CD4-positive, alpha-beta T cell treated with Interleukin-12 subunit alpha and Interleukin-12 subunit beta, for 1 hour (primary cell): Measurements from ENCODE around the gene CEACAM18.
A peak's percentile ranks its signal among the peaks of the same experiment; 100 is the strongest.
"Not testable (repeated sequence)": the region's sequence is repeated elsewhere in the genome, so short reads cannot be mapped to it uniquely, and the experiment has no call there.

Experiments used
- DNase-seq: peaks from one replicate; pipeline ENCODE4 v3.0.0-alpha.2; 2020

The CEACAM18 gene

DNA sequence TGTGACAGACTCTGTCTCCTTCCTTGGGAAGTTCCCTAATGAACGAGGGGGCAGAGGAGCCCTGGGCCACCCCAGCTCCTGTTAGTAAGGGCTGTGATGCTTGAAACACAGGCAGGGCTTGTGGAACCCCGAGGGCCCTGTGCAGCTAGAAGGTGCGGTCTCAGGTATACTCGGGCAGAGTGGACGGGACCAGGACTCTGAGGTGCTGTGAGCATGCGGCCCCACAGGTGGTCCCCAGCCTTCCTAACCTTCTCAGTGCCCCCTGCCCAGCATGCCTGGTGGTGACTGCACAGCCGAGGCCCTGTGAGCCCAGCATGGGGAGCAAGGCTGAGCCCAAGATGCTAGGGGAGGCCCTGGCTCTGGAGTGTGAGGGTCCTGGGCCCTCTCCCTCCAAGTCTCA lies 16.1 kb upstream of the CEACAM18 start:
- no peak for DNase-seq

DNA sequence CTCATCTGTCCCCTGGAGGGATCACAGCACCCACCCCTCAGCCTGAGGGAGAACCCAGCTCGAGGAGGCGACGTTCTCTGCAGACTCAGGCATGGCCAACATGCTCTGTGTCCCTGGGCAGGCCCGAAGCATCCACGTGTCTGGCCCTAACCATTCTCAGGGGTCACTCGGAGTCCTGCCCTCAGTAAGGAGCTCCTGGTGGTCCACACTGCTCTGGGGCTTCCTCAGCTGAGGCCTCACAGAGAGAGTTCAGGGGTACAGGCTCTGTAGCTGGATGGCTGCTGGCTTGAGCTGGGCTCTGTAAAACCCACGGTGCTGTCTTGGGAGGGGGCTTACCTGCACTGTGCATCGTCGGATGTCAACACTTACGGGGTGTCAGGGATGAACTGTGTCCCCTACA lies 15.7 kb upstream of the CEACAM18 start:
- DNase-seq = no peak

DNA sequence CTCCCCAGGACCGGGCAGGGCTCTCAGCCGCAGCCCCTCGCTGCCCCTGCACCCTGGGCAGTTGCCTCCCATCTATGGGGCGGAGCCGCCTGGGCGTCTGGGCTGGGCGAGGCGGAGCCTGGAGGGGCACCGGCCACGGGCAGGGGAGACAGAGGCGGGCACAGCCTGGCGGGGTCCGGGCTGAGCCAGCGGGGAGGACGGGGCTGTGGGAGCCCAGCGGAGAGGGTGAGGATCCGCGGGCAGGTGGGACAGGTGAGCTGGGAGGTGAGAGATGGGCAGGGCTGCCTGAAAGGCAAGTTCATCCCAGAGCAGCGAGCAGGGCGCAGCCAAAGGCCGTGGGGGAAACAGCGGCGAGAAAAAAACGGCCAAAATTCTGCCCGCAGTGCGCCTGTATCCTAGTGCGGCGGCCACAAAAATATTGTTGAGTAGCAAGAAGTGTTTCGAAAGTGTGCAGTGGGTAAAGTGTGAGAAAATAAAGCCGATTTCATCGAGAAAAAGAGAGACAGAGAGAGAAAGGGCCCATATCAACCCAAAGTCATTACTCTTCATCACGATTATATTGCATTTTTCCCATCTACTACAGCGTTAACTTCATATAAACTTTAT lies 14.3 kb upstream of the CEACAM18 start:
- DNase-seq = not testable (repeated sequence)

DNA sequence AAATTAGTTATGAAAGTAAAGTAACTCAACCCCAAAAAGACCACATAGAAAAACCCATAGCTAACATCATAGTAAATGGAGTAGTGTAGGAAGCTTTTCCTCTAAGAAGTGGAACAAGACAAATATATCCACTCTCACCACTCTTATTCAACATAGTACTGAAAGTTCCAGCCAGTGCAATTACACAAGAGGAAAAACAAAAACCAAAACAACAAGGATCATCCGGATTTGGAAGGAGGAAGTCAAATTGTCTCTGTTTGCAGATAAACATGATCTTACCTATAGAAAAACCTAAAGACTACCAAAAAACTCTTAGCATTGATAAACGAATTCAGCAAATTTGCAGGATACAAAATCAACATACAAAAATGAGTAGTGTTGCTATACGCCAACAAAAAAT lies 11.6 kb upstream of the CEACAM18 start:
- no peak for DNase-seq

DNA sequence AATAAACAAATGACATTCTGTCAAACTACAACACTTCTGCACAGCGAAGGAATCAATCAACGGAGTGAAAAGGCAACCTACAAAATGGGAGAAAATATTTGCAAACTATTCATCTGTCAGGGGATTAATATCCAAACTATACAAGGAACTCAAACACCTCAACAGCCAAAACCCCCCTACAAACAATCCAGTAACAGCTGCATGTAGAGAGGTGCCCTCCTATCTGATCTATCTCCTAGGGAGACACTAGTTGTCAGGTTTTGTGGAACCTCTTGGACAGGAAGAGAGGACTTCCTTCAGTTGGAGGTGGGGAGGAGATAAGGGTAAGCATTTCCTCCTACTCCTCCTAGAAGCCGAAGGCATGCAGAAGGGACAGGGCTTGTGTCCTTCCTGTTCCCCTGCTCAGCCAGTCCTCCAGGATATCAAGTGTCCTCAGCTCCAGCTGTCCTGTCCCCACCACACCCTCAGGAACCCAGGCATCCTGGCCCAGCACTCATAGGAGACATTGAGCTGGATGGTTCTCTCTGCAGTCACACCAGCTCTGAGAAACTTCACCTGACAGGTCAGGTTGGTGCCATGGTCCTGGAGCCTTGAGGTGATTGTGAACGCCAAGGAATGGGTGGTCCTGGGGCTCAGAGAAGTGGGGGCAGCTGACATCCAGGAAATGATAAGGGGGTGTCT lies 10.3 kb upstream of the CEACAM18 start:
- DNase-seq = no peak

DNA sequence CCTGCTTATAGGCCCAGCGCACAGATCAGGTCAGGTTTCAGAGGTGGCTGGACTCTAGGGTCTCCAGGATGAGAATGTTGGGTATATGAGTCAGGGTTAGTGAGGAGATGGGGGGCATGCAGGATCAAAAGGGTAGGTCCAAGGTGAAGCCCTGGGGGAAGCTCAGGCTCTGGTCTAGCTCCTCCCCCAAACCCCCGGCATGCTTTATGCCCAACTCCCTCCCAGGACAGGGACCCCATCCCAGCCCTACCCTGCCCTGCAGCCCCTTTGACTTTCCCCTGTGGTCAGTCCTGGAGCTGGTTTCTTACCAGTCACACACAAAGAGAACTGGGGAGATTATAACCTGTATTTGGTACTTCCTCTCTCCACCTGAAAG lies 9.8 kb upstream of the CEACAM18 start:
- no peak for DNase-seq

DNA sequence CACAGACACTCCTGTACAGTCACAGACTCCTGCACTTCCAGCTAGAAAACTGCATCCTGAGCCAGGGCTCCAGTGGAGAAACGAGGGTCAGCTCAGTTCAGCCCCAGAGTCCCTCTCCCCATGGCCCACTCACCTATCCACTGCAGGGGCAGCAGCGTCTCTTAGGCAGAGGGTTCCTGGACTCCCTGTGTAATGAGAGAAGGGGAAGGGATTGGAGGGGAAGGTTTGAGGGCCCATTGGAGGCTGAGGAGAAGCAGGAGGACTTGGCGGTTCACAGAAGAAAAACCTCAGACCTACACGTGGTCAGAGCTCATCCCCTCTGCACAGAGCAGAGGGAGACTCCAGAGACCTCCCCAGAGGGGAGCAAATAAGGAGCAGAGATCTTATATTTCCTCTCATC lies 9.2 kb upstream of the CEACAM18 start:
- no peak for DNase-seq

DNA sequence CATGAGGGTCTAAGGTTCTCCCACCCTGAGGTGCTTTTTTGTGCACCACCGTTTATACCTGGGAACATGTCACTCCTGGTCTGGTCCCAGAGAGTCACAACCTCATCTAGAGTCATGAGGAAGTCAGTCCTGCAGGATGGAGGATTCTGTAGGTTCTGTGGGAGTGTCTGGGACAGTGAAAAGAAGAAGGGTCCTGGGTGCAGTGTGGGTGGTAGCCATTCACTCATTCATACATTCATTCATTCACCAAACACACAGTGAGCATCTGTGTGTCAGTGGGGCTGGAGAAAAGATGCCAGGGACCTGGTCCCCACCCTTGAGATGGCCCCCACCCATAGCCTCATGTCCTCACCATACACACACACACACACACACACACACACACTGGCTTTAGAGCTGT lies 8.7 kb upstream of the CEACAM18 start:
- no peak for DNase-seq

DNA sequence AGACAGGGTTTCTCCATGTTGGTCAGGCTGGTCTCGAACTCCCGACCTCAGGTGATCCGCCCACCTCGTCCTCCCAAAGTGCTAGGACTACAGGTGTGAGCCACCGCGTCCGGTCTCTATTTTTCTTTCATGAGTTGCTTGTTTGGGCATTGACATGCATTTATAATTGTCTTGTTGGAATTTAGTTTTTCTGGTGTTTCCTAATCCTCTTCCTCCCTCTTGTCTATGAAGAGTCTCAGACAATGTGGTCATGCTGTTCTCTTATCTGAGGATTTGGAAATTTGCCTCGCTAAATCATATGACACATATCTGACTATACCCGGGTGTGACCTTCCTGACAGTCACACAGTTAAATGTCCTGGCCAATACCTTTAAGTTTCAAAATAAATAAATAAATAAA lies 7.4 kb upstream of the CEACAM18 start:
- no peak for DNase-seq

DNA sequence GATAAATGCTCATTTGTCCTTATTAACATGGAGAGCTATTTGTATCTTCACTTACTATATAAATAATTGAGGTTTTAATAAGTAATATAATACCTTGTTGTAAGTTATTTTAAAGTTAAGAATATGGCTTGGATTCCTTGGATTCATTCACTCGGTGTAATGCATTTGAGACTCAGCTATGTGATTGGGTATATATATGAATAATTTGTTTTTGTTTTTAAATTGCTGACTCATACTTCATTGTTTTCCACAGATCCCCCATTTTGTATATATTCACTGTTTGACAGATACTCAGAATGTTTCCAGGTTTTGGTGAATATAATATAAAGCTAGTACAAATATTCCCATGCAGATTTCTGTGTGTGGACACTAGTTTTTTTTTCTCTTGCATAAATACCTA lies 6.8 kb upstream of the CEACAM18 start:
- no peak for DNase-seq

DNA sequence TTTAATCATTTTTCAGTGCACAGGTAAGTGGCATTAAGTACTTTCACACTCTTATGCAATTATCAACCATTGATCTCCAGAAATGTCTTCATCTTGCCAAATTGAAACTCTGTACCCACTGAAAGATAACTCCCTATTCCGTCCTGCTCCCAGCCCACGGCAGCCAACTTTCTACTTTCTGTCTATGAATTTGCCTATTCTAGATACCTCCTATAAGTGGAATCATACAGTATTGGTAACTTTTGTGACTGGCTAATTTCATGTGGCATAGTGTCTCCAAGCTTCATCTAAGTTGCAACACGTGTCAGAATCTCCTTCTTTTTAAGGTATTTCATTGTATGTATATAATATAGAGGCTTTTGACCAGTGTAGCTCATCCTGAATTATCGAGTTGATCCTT lies 5.7 kb upstream of the CEACAM18 start:
- no peak for DNase-seq

DNA sequence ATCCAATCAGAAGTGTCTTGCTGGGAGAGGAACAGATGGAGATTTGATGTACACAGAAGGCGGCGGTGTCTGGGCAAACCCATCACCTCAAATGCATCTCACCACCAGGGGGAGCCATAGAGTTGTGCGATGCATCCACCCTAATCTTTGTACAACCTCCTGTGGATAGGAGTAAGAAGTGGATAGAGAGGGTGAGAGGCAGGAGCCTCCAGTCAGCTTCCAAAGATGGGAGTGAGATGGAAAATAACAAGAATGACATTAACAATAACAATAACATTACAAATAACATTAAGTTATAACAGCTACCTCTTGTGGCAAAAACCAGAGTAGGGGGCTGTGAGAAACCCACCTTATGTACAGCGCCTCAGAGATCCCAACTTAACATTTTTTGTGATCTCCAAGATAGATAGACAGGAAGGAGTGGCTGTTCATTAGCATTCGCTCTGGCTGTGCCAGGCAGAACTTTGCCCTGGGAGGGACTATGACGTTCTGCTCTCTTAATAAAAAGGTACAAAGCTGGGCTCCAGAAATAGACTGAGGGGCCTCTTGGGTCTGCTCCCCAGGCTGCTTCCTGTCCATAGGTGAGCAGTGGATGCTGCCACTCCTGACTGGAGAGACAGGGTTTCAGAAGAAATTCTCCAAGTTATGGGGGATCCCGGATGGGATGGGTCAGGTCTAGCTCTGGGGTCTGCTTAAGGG lies 5.2 kb upstream of the CEACAM18 start:
- DNase-seq = peak; percentile 70

DNA sequence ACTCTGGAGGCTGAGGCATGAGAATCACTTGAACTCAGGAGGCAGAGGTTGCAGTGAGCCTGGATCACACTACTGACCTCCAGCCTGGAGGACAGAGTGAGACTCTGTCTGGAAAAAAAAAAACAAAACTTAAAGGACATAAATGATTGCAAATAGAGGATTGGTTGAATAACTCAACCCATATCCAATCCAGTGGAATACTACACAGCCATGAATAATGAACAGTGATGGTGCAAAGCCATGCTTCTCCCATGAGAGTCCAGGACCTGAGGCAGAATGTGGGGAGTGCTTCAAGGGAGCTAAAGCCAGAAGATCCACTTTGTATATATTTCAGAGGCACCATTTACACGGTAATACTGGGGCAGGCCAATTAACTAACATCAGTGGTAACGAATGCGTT lies 2.2 kb upstream of the CEACAM18 start:
- no peak for DNase-seq

DNA sequence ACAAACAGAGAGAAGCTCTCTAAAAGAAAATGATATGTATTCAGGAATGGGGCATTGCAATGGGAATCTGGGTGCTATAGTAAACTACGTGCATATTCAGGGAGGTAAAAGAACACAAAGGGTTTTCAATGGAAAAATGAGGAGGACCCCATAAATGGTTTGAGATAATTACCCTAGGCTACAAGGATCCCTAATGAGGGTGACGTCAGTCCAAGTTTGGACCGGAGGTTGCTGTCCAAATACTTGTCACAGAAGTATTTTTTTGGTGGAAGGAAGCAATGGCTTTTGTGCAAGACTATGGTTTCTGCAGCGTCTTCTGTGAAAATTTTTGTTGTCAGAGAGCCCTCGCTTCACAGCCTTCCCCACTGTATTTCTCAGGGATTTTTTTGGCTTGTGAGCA lies 995 bp upstream of the CEACAM18 start:
- DNase-seq = no peak

DNA sequence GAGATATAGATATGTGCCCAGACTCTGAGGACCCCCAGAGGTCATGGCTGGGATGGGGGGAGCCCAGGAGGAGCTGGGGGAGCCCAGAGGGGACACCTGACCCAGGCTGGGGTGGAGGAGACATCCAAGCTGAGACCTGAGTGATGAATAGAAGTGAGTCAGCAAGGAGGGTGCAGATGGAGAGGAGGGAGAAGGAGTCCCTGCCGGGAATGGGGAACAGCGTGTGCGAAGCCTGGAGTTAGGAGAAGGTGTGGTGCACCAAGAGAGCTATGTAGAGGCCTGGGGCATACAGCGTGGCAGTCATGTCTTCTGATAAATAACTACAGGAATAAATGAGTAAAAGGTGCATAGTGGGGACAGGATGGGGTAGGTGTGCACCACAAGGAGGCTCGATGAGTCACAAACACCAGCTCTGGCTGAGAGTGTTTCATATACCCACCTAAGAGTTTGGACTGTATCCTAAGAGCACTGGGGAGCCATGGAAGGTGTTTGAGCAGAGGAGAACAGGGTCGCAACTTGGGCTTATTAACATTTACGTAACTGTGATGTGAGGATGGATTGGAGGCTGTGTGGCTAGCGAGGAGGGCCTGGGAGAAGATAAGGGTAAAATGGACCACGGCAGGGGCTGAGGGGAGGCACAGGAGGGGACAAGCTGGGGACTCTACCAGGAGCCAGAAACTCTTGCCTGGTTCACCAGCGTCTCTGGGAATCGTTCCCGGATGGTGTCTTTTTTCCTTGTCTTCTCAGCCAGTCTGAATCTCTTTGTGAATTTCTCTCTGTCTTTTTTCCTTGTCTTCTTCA lies 1.4 kb downstream of the CEACAM18 start:
- DNase-seq = no peak

DNA sequence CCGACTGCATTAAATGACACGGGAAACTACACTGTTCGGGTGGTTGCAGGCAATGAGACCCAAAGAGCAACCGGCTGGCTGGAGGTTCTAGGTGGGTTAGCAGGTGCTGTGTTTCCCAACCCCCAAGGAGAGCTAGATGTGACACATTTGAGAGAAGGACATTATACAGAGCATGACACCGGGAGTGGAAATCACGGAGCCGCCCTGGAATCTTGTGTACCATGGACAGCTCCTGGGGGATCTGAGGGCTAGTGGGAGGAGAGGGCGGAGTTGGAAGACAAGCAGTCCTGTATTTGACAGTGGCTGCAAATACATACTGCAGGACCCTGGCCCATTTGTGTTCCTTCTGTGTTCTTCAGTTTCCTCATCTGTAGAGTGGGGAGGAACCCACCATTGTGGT lies 2.3 kb downstream of the CEACAM18 start:
- no peak for DNase-seq

DNA sequence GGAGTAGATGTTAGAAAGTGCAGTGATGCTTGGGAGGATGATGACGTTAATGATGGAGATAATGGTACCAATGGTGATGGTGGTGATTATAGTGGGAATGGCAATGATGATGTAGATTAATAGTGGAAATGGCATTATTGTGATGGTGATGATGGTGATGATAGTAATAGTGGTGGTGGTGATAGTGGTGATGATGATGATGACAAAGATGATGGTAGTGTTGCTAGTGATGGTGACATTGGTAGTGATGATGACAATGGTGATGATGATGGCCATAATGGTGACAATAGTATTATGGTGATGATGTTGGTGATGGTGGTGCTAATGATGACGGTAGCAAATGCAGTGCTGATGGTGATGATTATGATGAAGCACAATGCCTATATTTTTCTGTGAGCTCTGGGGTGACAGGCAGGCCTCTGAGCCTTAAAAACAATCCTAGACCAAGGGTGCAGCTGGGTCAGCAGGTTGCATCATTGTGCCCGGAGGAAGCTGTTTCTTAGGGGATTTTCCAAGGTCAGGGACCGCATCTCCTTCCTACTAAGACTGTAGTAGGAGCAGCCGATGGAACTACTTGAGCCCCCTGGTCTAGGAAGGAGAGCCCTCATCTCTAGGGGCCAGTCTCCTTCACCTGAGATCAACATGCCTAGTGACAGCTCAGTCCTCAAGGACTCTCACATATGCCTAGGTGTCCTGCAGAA lies 7.8 kb downstream of the CEACAM18 start:
- no peak for DNase-seq

DNA sequence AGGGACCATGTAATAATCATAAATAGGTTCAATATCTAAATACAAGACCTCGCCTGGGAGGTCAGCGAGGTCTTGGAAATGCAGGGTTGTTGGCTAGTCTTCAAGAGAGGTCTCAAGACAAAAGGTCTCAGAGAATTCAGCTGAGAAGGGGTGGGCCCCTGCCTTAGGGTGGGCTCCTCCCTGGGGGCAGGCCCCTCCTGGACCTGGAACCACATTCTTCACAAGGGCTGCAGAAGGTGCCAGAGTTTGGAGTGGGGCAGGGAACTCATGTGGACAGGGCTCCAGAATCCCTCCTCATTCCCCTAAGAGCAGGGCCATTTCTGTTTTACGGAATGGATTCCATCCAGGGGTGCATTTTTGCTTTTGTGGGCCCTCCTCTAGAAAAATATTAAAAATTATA lies 10.2 kb downstream of the CEACAM18 start:
- DNase-seq = no peak

DNA sequence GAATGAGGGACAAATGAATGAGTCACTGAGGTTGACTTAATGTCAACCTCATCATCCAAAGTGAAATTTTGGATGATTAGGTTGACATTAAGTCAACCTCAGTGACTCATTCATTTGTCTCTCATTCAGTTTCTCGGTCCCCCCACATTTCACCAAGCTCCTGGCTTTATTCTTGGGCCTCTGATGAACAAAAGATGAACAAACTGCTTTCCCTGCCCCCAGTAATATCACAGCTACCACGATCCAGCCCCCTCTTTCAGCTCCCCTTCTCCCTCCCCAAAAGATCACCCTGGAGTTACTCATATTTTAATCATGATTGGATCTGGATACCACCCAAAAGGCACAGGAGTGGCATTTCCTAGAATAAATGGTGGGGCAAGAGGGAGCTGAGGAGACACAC lies 10.8 kb downstream of the CEACAM18 start:
- no peak for DNase-seq

DNA sequence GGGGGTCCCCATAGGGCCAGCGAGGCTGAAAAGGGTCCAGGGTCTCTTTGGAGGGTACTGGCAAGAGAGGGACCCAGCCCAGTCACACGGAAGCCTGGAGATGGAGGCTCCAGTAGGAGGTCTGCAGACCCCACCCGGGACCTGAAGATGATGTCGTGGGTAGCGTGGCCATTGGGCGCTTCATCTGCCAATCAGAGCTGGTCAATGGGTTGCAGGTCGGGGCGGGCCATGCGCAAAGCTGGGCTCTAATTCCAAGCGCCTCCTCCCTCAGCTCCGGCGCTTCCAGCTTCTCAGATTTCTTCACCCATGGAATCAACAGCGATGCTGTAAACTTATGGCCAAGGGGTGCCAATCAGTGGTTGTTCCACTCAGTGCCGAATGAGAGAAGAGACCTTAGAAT lies 12.3 kb downstream of the CEACAM18 start:
- DNase-seq = no peak

DNA sequence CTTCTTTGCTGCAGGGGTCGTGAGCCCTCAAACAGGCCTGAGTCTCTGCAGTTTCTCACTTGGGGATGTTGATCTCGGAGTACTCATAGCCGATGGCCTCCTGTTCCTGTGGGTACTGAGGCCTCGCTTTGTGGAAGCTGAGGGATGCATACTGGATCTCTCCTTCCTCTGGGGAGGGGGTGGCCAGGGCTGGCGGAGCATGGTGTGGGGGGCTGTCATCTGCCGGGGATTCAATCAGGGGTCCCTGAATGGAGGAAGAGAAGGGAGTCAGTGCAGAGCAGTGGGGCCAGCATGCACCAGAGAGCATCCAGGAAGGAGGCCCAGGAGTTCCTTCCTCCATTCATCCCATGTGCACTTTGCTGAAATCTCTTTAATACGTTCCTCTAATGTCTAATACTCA lies 13.2 kb downstream of the CEACAM18 start:
- no peak for DNase-seq

DNA sequence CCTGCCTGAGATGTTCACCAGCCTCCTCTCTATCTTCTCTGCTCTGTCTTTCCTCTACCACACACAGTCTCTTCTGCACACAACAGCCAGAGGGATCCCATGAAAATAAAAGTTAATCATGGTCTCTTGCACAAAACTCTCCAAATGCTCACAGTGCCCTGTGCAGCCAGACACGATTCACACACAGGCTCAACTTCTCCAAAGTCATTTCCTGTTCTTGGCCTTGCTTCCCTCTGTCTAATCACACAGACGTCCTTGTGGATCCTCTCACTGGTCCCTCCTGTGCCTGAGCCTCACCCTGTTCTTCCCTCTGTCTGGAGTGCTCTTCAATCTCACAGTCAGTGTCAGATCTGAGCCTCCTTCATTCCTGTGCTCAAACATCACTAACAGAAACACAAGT lies 15.4 kb downstream of the CEACAM18 start:
- no peak for DNase-seq

DNA sequence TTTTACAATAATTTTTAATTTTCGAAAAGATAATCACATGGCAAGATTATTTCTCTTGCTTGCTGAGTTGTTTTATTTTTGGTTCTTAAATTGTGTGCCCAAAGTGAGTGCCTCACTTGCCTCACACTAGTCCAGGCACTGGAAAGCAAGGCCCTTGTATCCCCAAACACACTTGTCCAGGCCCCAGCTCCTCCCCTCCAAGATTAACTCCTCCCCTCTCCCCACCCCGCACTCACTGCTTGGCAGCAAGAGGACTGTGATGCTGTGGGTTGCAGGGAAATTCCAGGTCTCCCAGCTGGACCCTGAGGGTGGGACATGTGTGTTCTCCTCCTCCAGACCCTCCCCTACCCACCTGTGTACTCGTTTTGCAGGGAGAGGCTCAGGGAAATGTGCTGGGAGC lies 19.3 kb downstream of the CEACAM18 start:
- DNase-seq = no peak
